Measurements from ENCODE around the gene EPHA6. TPM values are rescaled to one million over a fixed set of nuclear protein-coding genes. Genes with fewer than 3 reads are reported as not detected.

EPHA6 gene
- total and polyA plus RNA-seq, 9 of the 15 experiments (the other 6 are each of a cell fraction or from before 2014, with no cell fraction given) = not detected

DNA sequence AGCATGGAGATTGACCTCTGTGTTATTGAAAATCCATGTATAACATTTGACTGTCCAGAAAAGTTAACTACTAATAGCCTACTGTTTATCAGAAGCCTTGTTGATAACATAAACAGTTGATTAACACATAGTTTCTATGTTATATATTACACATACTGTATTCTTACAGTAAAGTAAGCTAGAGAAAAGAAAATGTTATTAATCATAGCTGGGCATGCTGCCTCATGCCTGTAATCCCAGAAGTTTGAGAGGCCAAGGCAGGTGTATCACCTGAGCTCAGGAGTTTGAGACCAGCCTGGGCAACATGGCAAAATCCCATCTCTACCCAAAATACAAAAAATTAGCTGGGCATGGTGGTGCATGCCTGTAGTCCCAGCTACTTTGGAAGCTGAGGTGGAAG lies 163.3 kb downstream of the EPHA6 start:
- no TSS peak for BruUV-seq (replicated peaks)
- ChIA-PET CTCF (ENCODE audit: low intra/inter-chr PET ratio) (no interaction called here), POLR2A (no interaction called here)
- Histone ChIP-seq H3K4me2 (ENCODE audit: insufficient read depth, low read length) (no peak overlapping the region), H3K79me2 (ENCODE audit: control insufficient read depth, insufficient read depth, low read length) (no peaks in the 10 kb centered on the region), H3K4me1 (replicated peaks in 1 of 2; ENCODE audit: control insufficient read depth in 2 of 2, insufficient read depth in 2 of 2, low read length in 2 of 2) (no peaks in the 10 kb centered on the region), H2AFZ (ENCODE audit: low read depth, low read length) (no peak overlapping the region), H3K27ac (ENCODE audit: extremely low read depth, low read depth, low read length) (no peak overlapping the region), H3K9me3 (replicated peaks; ENCODE audit: control insufficient read depth, insufficient read depth, low read depth, low read length) (no peaks in the 10 kb centered on the region), H4K20me1 (replicated peaks; ENCODE audit: control insufficient read depth, insufficient read depth, low read length) (no peaks in the 10 kb centered on the region), H3K4me3 (no peak overlapping the region), H3K27me3 (ENCODE audit: control insufficient read depth in 2 of 2, insufficient read depth in 2 of 2, low read length in 2 of 2) (no peaks in the 10 kb centered on the region), H3K9me1 (ENCODE audit: control insufficient read depth, insufficient read depth, low read length) (no peaks in the 10 kb centered on the region), H3K36me3 (ENCODE audit: control insufficient read depth, insufficient read depth, low read length) (no peaks in the 10 kb centered on the region), H3K9ac (ENCODE audit: insufficient read depth in 1 of 2, low read depth in 2 of 2, low read length in 2 of 2) (no peak overlapping the region)
- no peak for DNase-seq (ENCODE audit: extremely low read depth in 1 of 4, low spot score in 3 of 4)
- FAIRE-seq = no peak
- intact Hi-C loops (cut with micrococcal nuclease) = no loop called here
- in situ Hi-C loops (cut with MboI) = no loop called here
- ATAC-seq = no peak
- TF ChIP-seq SMAD2 (IDR thresholded peaks at IDR 0.05; ENCODE audit: low read depth, low read length) = no peak
- TF ChIP-seq, protein P1, sequence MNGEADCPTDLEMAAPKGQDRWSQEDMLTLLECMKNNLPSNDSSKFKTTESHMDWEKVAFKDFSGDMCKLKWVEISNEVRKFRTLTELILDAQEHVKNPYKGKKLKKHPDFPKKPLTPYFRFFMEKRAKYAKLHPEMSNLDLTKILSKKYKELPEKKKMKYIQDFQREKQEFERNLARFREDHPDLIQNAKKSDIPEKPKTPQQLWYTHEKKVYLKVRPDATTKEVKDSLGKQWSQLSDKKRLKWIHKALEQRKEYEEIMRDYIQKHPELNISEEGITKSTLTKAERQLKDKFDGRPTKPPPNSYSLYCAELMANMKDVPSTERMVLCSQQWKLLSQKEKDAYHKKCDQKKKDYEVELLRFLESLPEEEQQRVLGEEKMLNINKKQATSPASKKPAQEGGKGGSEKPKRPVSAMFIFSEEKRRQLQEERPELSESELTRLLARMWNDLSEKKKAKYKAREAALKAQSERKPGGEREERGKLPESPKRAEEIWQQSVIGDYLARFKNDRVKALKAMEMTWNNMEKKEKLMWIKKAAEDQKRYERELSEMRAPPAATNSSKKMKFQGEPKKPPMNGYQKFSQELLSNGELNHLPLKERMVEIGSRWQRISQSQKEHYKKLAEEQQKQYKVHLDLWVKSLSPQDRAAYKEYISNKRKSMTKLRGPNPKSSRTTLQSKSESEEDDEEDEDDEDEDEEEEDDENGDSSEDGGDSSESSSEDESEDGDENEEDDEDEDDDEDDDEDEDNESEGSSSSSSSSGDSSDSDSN (IDR thresholded peaks at IDR 0.05; ENCODE audit: borderline replicate concordance in 1 of 2, low read depth in 2 of 2, low read length in 2 of 2) = no peak
- TF ChIP-seq MECOM (CRISPR knock-in tag; IDR thresholded peaks at IDR 0.05) = no peak
- no peak for TF ChIP-seq COPS2 (conservative IDR thresholded peaks at IDR 0.05)
- no peak for TF ChIP-seq IRF2 (CRISPR knock-in tag; IDR thresholded peaks at IDR 0.05)
- no peak for TF ChIP-seq CCNT2 (IDR thresholded peaks at IDR 0.05; ENCODE audit: borderline replicate concordance, extremely low read depth, insufficient read length, low read depth, low read length)
- TF ChIP-seq SMAD1 (IDR thresholded peaks at IDR 0.05; ENCODE audit: low read depth, low read length, partially characterized antibody) = no peak
- no peak for TF ChIP-seq SRSF9 (IDR thresholded peaks at IDR 0.05; ENCODE audit: borderline replicate concordance, low read depth, low read length)
- no peak for TF ChIP-seq BDP1 (IDR thresholded peaks at IDR 0.05; ENCODE audit: insufficient read depth, insufficient read length)
- TF ChIP-seq ASH1L (IDR thresholded peaks at IDR 0.05; ENCODE audit: borderline replicate concordance, low read depth, partially characterized antibody) = no peak
- TF ChIP-seq, protein P2, sequence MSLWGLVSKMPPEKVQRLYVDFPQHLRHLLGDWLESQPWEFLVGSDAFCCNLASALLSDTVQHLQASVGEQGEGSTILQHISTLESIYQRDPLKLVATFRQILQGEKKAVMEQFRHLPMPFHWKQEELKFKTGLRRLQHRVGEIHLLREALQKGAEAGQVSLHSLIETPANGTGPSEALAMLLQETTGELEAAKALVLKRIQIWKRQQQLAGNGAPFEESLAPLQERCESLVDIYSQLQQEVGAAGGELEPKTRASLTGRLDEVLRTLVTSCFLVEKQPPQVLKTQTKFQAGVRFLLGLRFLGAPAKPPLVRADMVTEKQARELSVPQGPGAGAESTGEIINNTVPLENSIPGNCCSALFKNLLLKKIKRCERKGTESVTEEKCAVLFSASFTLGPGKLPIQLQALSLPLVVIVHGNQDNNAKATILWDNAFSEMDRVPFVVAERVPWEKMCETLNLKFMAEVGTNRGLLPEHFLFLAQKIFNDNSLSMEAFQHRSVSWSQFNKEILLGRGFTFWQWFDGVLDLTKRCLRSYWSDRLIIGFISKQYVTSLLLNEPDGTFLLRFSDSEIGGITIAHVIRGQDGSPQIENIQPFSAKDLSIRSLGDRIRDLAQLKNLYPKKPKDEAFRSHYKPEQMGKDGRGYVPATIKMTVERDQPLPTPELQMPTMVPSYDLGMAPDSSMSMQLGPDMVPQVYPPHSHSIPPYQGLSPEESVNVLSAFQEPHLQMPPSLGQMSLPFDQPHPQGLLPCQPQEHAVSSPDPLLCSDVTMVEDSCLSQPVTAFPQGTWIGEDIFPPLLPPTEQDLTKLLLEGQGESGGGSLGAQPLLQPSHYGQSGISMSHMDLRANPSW (CRISPR knock-in tag; IDR thresholded peaks at IDR 0.05) = no peak
- TF ChIP-seq, protein P3, sequence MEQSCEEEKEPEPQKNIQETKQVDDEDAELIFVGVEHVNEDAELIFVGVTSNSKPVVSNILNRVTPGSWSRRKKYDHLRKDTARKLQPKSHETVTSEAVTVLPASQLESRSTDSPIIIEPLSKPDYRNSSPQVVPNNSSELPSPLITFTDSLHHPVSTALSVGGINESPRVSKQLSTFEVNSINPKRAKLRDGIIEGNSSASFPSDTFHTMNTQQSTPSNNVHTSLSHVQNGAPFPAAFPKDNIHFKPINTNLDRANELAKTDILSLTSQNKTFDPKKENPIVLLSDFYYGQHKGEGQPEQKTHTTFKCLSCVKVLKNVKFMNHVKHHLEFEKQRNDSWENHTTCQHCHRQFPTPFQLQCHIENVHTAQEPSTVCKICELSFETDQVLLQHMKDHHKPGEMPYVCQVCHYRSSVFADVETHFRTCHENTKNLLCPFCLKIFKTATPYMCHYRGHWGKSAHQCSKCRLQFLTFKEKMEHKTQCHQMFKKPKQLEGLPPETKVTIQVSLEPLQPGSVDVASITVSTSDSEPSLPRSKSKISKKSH (CRISPR knock-in tag; IDR thresholded peaks at IDR 0.05) = no peak
- no peak for TF ChIP-seq FIP1L1 (IDR thresholded peaks at IDR 0.05; ENCODE audit: low read depth, low read length, poor library complexity, severe bottlenecking)

All from K562 (cell line).